ENCODE measurements around the gene CWC15.
"Not testable (repeated sequence)": the region's sequence is repeated elsewhere in the genome, so short reads cannot be mapped to it uniquely, and the experiment has no call there.

Gene CWC15

DNA sequence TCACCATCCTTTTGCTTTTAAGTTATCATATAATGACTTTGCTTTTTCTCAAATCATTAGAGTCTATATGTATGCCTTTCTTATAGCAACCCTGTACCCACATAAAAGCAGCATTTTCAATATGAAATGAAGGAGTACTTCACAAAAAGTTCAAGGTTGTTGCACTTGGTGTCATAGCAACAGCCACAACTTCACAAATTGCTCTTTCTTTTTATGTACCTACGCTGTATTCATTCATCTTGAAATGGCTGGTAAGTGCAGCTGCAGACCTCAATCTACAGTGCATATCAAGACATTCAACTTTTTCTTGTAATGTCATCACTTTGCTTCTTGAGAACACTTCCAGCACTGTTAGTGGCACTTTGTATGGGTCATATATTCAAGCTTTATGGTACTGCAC, 18.6 kb downstream of the CWC15 start:
- DNase-seq (ENCODE audit: low read depth in 2 of 2, low spot score in 1 of 2): no peak

DNA sequence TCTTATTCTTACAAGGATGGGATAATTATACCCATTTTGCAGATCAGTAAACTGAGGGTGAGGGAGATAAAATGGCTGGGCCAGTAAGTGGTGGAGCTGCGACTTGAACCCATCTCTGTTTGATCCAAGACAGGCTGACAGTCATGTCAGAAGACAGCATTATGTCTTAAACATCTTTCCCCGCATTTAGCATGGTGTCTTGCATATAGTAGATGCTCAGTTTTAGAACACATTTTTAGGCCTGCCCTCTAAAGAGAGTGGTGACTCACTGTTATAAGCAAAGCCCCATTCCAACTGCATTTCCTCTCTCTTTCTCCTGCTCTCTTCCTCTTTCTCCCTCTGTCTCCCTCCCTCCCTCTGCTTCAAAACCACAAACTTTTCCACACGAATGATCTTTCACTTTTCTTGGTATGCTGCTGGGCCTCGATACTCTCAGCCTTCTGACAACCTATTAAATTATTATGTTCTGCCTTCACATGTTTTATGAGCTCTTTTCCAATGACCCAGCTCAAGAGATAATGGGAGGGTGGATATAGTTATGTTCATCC, 25.2 kb downstream of the CWC15 start:
- DNase-seq (ENCODE audit: low read depth in 2 of 2, low spot score in 1 of 2): no peak

DNA sequence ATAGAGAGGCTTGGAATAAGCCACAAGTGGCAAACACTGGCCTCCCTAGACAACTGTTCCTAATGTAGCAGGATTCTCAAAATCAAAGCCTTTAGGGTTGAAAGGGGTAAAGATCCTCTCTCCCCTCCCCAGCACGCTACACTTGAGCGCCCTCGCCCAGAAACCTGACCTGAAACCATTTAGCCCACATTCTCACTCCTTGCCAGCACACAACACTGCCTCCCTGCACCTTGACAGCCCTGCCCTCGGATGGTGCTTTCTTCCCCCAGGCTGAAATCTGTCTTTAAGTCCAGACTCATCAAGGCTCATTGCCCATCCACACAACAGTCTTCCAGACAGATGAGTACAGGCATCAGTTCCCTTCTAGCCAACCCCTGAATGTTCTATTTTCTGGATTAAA, 26.5 kb downstream of the CWC15 start:
- DNase-seq (ENCODE audit: low read depth in 2 of 2, low spot score in 1 of 2): no peak

DNA sequence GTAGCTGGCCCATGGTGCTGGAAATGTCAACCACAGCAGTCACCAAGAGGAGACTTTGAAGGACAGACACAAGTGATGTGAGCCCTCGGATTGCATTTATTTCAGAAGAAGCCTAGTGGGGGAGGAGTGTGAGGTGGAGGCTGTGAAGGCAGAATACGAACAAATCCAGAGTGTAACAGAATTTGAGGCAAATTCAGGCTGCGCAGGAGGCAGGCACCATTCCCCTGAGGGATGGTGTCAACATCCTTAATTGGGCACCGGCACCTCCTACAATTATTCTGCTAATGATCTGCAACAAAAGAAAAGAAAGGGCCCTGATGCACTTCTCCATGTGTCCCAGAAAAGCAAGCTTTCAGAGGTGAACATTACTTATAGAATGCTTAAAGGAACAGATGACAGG, 32.2 kb downstream of the CWC15 start:
- no peak for DNase-seq (ENCODE audit: low read depth in 2 of 2, low spot score in 1 of 2)

DNA sequence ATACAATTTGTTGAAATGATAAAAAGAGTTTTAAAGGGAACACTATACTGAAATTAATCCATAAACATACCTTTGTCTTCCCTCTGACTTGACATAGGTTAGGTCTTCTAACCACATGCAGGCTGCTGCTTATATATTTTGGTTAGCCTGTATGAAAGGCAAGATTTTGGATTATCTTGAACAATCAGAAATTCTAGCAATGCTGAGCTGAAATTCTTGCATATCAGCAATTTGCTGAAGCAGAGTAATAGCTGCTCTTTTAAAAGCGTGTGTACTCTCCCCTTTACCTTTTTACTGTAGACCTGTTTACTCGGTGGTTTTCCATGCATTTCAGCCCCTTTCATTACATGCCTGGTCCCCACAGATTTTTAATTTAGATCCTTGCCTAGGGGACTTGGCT, 34.0 kb downstream of the CWC15 start:
- no peak for DNase-seq (ENCODE audit: low read depth in 2 of 2, low spot score in 1 of 2)

DNA sequence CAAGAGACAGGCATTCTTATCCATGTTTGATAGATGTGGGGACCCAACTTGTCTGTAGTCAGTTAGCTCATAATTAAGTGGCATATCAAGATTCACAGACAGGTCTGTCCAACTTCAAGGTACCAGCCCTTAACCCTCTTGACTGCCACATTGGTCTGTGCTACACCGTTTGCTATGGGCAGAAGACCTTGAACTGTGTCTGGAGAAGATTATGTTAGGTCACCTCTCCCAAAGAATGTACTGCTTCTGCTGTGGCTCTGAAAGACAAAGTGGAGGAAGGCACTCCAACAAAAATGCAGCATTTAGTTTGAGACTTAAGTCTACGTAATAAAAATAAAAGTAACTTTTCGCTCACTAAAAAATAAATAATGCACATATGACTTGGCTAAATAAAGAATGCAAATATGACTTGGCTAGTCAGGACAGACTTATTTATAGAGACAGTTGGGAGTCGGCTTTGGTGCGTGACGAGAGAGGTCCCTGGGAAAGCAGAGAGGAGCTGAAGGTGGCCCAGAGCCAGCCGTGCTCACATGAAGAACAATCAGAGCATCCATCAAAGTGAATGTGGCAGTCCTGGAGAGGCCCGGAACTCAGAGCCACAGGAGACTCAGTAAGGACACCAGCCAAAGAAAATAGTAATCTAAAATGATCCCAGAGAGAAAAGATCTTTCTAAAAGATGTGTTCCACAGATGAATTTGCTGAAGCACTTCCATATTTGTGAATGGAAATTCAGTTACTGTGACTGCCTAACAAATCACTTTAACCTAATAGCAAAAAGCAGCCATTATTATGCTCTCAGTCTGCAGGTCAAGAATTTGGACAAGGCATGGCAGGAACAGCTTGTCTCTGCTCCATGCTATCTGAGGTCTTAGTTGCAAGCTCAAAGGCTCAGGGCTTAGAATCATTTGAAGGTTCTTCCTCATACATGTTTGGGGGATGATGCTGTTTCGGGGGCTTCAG, 35.0 kb downstream of the CWC15 start:
- no peak for DNase-seq (ENCODE audit: low read depth in 2 of 2, low spot score in 1 of 2)

DNA sequence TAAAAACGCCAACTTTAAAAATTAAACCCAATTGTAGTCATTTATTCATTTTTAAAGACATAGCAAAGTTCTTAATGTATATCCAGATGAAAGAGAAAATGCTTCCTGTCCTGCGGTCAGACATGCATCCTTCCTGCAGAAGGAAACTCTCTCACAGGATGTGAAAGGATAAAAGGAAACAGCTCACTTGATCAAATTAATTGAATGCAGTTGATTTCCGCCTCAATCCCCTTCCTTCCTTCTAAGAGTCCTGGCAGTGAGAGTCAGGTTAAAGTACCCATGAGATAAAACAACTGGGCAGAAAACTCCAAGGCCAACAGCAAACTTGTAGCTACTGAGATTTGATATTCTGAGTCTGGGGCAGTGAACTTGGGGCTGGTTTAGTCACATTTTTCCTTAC, 38.5 kb downstream of the CWC15 start:
- no peak for DNase-seq (ENCODE audit: low read depth in 2 of 2, low spot score in 1 of 2)

DNA sequence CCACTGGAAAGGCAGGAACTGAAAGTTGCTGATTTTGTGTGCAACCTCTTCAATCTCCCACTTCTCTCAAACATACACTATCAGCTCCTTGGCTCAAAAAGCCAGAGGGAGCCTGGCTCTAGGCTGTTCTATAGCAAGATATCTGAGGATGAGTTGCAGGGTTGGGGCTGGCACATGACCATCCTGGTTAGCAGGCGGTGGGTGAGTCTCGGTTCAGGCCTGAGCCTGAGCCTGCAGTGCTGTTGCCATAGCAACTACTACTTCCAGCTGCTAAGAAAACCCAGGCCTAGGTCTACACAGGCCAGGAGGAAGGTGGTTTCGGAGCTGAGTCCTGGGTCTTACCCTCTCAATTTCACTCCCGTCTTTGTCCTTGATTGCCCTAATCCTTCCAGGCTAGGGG, 39.0 kb downstream of the CWC15 start:
- no peak for DNase-seq (ENCODE audit: low read depth in 2 of 2, low spot score in 1 of 2)

DNA sequence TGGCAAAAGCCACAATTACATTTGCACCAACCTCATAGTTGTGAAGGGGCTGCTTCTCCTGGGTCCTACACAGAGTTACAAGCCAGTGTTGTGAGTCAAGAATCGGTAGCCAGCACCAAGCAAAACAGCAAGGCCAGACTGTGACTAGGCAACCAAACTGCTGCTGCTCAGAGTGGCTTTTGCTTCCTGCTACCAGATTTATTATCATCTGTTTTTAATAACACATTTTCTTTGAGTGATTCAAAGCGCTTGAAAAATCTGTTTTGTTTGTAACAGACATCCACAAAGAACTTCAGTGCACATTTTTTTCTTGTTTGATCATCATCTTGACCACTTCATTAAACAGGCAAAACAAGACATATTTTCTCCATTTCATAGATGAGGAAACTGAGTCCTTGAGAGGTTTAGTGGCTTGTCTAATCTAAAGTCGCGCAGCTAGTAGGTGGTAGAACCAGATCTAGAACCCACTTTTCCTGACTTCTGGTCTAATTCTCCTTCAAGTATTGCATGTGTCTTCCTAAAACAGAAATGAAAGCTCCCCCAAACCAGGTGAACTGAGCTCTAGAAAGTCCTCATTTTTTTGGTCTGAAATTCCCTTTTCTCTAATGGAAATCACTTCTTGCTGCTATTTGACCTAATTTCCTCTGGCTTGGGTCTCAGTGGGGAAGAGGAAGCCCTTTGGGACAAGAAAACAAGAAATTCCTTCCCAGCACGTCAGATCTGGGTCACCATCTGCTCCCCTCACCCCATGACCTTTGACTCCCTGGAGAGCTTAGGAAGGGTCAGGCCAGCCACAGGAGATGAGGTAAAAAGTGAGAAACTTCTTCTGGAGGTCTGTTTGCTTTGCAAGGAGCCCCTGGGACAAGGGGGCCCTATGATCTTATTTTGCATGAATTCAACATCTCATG, 39.9 kb downstream of the CWC15 start:
- no peak for DNase-seq (ENCODE audit: low read depth in 2 of 2, low spot score in 1 of 2)

DNA sequence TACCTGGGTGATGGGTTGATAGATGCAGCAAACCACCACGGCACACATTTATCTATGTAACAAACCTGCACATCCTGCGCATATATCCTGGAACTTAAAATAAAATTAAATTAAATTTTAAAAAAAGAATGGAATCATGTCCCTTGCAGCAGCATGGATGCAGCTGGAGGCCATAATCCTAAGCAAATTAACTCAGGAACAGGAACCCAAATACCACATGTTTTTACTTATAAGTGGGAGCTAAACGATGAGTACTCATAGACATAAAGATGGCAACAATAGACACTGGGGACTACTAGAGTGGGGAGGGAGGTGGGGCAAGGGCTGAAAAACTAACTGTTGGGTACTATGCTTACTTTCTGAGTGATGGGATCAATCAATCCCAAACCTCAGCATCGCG, 40.9 kb downstream of the CWC15 start:
- no peak for DNase-seq (ENCODE audit: low read depth in 2 of 2, low spot score in 1 of 2)

DNA sequence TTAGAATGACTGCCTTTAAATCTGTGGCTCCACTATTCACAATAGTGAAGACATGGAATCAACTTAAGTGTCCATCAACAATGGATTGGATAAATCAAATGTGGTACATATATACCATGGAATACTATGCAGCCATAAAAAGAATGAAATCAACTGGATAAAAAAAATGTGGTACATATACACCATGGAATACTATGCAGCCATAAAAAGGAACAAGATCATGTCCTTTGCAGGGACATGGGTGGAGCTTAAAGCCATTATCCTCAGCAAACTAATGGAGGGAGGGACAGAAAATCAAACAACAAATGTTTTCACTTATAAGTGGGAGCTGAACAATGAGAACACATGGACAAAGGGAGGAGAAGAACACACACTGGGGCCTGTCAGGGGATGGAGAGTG, 41.3 kb downstream of the CWC15 start:
- not testable (repeated sequence) for DNase-seq (ENCODE audit: low read depth in 2 of 2, low spot score in 1 of 2)

DNA sequence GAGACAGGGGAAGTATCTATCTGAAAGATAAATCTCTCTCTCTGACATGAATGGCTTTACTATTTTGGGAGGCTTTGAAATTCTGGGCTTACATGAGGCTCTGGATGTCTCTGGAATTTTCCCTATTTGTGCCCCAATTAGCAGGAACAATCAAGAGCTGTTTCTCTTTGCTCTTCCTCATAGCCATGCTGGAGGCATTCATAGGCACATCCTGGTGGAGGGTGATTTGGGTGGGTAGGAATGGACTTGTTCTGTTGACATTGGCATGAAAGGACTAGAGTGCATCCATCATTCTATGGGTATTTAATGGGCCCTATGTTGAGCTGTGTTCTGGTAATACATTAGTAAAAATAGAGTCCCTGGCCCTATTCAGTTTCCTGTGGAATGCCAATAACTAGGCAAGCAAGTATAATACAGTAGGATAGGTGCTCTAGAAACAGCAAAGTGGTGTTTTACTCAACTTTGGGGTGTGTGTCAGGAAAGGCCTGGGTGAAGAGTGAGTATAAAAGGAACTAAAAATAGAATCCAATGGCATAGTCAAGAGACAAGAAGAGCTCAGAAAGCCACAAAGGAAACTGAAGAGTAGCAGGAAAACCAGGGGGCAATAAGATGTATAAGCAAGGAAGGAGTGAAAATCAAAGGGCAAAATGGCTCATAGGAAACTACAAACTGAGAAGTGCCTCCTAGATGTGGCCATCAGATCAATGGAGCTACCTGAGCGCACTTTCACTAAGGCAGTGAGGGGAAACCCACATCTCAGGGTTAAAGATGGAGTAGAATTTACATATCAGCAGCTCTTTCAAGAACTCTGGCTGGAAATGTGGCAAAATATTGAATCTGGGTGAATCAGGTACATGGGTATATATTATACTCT, 45.0 kb downstream of the CWC15 start:
- DNase-seq (ENCODE audit: low read depth in 2 of 2, low spot score in 1 of 2): no peak

DNA sequence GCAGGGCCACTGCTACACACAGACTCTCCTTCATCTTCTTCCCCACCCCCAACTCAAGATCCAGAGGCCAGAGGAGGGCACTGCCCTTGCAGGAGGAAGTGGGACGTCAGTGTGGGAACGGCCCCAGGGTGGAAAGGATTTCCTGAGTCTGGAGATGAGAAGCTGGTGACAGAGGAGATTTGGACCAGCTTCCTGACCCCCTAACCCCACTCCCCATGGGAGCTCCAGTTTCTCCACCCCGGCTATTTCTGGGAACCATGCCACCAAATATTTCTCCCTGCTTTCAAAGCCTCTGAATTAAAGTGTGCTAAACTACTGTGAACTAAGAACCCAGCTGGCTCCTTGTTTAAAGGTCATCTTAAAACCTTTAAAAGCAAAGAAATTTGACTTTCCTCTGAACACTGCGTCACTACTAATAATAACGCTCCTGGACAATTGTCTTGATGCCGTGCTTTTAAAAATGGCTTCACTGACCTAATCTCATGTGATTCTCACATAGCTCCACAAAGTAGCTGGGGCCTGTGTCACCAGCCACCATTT, 46.6 kb downstream of the CWC15 start:
- no peak for DNase-seq (ENCODE audit: low read depth in 2 of 2, low spot score in 1 of 2)

DNA sequence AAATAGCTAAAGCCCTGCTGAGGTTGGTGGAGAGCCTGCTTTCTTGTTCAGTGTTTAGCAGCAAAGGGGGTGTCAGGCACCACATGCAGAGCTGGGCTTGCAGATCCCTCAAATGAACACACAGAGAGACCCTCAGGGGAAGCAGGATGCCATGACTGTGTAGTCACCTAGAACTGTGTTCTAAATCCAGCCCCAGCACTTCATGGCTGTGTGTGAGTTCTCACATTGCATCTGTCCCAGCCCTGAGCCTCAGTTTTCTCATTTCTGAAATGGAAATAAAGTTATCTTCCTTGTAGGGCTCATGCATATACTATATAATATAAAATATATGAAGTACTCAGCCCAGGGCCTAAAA, 47.1 kb downstream of the CWC15 start:
- DNase-seq (ENCODE audit: low read depth in 2 of 2, low spot score in 1 of 2): no peak

DNA sequence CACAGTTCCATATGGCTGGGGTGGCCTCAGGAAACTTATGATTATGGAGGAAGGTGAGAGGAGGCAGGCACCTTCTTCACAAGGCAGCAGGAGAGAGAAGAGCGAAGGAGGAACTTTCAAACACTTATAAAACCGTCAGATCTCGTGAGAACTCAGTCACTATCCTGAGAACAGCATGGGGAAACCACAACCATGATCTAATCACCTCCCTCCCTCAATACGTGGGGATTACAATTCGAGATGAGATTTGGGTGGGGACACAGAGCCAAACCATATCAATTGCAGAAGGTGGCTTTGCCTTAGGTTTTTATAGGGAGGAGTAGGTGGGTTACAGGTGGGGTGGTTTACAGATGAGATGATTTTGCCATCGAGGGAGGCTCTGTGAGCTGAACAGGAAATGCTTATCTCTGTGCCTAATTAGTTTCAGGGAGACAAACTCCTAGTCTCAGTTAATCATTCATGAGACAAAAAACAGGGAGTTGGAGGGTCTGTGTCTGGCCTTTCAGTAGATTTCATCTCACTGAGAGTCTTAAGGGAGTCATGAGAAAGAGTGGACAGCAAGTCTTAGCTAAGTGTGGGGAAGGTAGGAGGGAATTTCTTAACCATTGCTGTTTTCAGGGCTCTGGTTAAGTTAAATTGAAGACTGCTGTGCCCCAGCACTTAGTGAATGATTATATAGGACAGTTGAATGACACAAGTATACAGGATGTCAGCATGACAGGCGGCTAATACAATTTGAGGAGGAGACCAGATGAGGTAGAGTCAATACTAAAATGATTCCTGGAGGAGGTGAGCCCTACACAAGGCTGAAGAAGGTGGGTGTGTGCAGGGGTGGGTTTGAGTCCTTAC, 47.7 kb downstream of the CWC15 start:
- no peak for DNase-seq (ENCODE audit: low read depth in 2 of 2, low spot score in 1 of 2)

DNA sequence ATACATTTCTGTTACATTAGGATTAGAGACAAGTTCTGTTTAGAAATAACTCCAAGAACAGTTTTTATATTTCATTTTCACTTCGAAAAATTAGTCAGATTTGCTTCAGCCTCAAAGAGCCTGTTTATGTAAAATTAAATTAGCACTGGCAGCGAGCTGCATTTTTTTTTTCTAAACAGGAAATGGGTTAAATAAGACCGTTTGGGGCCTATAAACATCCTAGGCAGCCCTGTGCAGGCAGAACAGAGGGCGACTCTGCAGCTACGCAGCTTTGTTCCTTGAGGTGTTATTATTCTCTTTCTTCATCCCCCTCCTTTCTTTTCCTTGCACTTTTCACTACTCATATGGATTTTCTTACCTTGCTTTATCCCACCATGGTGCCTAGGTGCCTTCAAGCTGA, 48.7 kb downstream of the CWC15 start:
- DNase-seq (ENCODE audit: low read depth in 2 of 2, low spot score in 1 of 2): no peak

DNA sequence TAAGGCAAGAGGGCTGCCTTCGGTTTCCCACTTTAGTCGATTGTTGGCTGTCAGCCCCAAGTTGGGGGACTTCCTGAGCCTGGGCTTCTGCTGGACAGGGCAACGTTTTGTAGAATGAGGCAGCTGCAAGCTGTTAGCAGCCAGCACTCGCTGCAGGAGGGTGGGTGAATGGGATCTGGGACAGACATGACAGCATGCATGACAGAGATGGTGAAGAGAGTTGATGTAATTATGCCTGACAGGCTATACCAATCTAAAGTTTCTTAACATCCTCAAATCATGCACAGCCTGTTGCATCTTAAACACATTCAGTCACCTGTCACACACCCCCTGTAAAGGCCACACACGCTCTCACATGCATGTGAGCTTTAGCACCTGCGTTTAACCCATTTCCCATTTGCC, 49.2 kb downstream of the CWC15 start:
- DNase-seq (ENCODE audit: low read depth in 2 of 2, low spot score in 1 of 2): no peak

DNA sequence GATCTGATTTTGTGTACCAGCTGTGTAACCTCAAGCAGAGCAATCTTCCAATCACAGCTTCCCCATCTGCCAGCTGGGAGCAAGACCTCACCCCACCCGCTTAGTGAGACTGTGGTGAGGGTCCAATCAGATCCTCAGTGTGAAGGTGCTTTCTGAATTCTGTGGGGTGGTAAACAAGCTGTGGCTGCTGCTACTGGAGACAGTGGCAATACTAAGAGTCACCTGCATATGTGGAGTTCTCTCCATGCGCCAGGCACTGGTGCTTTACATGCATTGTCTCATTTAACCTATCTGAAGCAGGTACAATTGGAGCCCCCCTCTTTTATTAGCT, 50.4 kb downstream of the CWC15 start:
- no peak for DNase-seq (ENCODE audit: low read depth in 2 of 2, low spot score in 1 of 2)

DNA sequence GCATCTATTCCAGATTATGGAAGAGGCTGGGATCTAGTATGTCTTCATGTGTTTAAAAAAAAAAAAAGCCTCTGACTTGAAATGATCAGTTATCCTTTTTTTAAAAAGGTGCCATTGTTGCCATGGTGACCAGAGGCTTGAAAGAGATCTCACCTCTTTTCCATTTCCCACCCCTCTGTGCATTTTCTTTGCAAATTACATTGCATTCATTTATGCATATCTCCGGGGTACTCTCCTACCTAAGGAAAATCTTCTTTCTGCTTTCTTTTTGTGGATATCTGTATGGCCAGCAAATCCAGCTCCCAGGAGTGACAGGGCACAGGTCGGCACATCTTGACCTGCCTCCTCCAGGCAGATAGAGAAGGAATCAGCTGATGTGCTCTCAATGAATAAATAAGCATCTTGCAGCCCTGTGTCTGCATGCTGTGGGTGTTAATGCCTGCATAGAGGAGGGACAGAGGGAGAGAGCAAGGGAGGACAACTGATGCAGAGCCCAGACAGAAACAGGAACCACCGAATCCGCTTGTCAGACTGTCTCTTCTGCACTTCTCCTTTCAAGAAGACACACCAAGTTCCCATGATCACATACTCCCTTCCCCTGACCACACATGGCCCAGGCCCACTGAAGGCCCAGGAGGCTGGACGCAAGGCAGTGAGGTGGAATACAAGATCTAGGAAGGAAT, 50.9 kb downstream of the CWC15 start:
- DNase-seq (ENCODE audit: low read depth in 2 of 2, low spot score in 1 of 2): no peak
